HepG2 (cell line): ENCODE measurements around the gene ESR2. TPM values are rescaled to one million over a fixed set of nuclear protein-coding genes. Genes with fewer than 3 reads are reported as not detected.

Source experiments
- HDAC1 ChIP-seq: sonication (generic); formaldehyde crosslinking; IDR thresholded peaks from 2 replicates; pipeline ENCODE4 v1.5.1; 2020; ENCODE audit warnings: mild to moderate bottlenecking, missing genetic modification reagents
- HMGA1 ChIP-seq: sonication (generic); formaldehyde crosslinking; conservative IDR thresholded peaks from 2 replicates; pipeline ENCODE4 v1.4.0; 2020; ENCODE audit warnings: missing genetic modification reagents
- SP4 ChIP-seq: sonication (generic); formaldehyde crosslinking; IDR thresholded peaks from 2 replicates; pipeline ENCODE4 v1.8.1; 2023; ENCODE audit warnings: mild to moderate bottlenecking, missing genetic modification reagents
- SRSF4 ChIP-seq: fragments of 200-400 bp; formaldehyde crosslinking; IDR thresholded peaks from one replicate; pipeline ENCODE4 v1.6.1; 2018; ENCODE audit warnings: mild to moderate bottlenecking, low read depth, low read length, moderate library complexity; ENCODE audit not compliant: poor library complexity, severe bottlenecking
- TMF1 ChIP-seq: sonication (generic); formaldehyde crosslinking; IDR thresholded peaks from 2 replicates; pipeline ENCODE4 v1.8.1; 2022; ENCODE audit warnings: low read depth, missing genetic modification reagents
- ZBTB49 ChIP-seq: sonication (generic); formaldehyde crosslinking; IDR thresholded peaks from 2 replicates; pipeline ENCODE4 v1.4.0; 2020; ENCODE audit warnings: missing genetic modification reagents, borderline replicate concordance
- ZHX1 ChIP-seq: sonication (generic); formaldehyde crosslinking; IDR thresholded peaks from 2 replicates; pipeline ENCODE4 v1.8.1; 2022; ENCODE audit warnings: low read depth, mild to moderate bottlenecking, missing genetic modification reagents
- ZNF10 ChIP-seq: sonication (generic); formaldehyde crosslinking; IDR thresholded peaks from 2 replicates; pipeline ENCODE4 v1.4.0; 2020; ENCODE audit warnings: mild to moderate bottlenecking, low read depth, missing genetic modification reagents, borderline replicate concordance
- ZNF234 ChIP-seq: sonication (generic); formaldehyde crosslinking; conservative IDR thresholded peaks from 2 replicates; pipeline ENCODE4 v1.5.1; 2020; ENCODE audit warnings: mild to moderate bottlenecking, missing genetic modification reagents
- ZNF329 ChIP-seq: sonication (generic); formaldehyde crosslinking; IDR thresholded peaks from 2 replicates; pipeline ENCODE4 v1.9.0; 2021; ENCODE audit warnings: low read depth, mild to moderate bottlenecking, missing genetic modification reagents
- ZNF512B ChIP-seq: sonication (generic); formaldehyde crosslinking; IDR thresholded peaks from 2 replicates; pipeline ENCODE4 v1.5.1; 2020; ENCODE audit warnings: missing genetic modification reagents, mild to moderate bottlenecking, borderline replicate concordance
- ZNF710 ChIP-seq: sonication (generic); formaldehyde crosslinking; IDR thresholded peaks from 2 replicates; pipeline ENCODE4 v1.5.0; 2020; ENCODE audit warnings: mild to moderate bottlenecking, missing genetic modification reagents, borderline replicate concordance
- polyA plus RNA-seq, 8 experiments: library from polyadenylated mRNA; depleted of rRNA in 3 of 8; stranded (reverse) in 7 of 8; unstranded in 1 of 8; fragments of >200 nt; fragmentation: Illumina TruSeq in 4 of 8; extraction: Trizol in 4 of 8; gene quantifications; 2 replicates each; pipeline versions ENCODE4 v1.2.1 to v1.2.3, GENCODE V29; 2011 to 2016; ENCODE audit warnings: low read depth in 4 of 8, missing spikeins in 1 of 8, mixed read lengths in 1 of 8; ENCODE audit not compliant: insufficient read depth in 1 of 8
- total RNA-seq, 5 experiments: library from RNA; depleted of rRNA; stranded (reverse); fragments of >200 nt; fragmentation: Illumina TruSeq; extraction: Trizol; gene quantifications; 2 replicates each; pipeline ENCODE4 v1.2.3, GENCODE V29; 2016; ENCODE audit warnings: low read depth in 1 of 5
- TF ChIP-seq, protein P1 (sequence below): sonication (generic); formaldehyde crosslinking; IDR thresholded peaks from 2 replicates; pipeline ENCODE4 v1.4.0; 2020; ENCODE audit warnings: missing genetic modification reagents

The ESR2 gene
- total and polyA plus RNA-seq, 2 of the 13 experiments (the other 11 are each of a cell fraction or from before 2014, with no cell fraction given): 0.01 to 0.04 TPM

DNA sequence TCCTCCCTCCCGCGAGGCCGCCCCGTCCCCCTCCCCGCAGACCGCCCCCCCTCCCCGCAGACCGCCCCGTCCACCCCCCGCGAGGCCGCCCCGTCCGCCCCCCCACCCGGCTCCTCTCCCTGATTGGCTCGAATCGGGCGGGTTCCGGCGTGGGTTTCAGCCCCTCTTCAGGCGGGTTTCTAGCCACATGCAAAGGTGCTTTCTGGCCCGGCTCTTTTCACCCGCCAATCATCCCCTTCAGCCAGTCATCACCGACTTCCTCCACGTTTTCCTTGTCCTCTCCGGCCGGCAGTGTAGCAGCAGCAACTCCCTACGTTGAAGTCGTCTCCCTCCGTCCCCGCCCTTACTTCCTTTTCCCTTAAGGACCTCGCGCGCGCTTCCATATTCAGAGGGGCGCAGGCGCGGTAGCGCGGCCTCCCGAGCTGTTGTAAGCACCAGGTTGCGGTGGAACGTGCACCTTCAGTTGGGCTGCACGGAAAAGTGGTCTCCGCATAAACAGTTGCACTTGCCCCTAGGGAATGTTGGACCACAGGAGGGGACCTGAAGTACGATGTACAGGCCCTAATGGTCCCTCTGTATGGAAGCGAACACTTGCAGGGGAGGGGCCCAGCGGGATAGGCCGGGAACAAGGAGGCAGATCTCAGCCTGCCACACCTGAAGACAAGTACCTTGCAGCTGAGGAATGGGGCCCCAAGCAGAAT, 44.6 kb upstream of the ESR2 start (continued):
- TF ChIP-seq ZNF710 (CRISPR knock-in tag) (0 out of 2 replicates have a peak, but pooled peaks have one; percentile 60), SP4 (CRISPR knock-in tag) (peak; percentile 37; the same call in 1 of the 2 replicates), HMGA1 (CRISPR knock-in tag) (no peak), ZNF10 (CRISPR knock-in tag) (no peak), ZNF512B (CRISPR knock-in tag) (peak; percentile 51; the same call in 1 of the 2 replicates), SRSF4 (no peak), ZNF234 (CRISPR knock-in tag) (no peak), HDAC1 (CRISPR knock-in tag) (no peak; the same call in 1 of the 2 replicates), ZBTB49 (no peak), ZNF329 (no peak), ZHX1 (CRISPR knock-in tag) (no peak), TMF1 (CRISPR knock-in tag) (no peak; the same call in 1 of the 2 replicates)
- TF ChIP-seq, protein P1, sequence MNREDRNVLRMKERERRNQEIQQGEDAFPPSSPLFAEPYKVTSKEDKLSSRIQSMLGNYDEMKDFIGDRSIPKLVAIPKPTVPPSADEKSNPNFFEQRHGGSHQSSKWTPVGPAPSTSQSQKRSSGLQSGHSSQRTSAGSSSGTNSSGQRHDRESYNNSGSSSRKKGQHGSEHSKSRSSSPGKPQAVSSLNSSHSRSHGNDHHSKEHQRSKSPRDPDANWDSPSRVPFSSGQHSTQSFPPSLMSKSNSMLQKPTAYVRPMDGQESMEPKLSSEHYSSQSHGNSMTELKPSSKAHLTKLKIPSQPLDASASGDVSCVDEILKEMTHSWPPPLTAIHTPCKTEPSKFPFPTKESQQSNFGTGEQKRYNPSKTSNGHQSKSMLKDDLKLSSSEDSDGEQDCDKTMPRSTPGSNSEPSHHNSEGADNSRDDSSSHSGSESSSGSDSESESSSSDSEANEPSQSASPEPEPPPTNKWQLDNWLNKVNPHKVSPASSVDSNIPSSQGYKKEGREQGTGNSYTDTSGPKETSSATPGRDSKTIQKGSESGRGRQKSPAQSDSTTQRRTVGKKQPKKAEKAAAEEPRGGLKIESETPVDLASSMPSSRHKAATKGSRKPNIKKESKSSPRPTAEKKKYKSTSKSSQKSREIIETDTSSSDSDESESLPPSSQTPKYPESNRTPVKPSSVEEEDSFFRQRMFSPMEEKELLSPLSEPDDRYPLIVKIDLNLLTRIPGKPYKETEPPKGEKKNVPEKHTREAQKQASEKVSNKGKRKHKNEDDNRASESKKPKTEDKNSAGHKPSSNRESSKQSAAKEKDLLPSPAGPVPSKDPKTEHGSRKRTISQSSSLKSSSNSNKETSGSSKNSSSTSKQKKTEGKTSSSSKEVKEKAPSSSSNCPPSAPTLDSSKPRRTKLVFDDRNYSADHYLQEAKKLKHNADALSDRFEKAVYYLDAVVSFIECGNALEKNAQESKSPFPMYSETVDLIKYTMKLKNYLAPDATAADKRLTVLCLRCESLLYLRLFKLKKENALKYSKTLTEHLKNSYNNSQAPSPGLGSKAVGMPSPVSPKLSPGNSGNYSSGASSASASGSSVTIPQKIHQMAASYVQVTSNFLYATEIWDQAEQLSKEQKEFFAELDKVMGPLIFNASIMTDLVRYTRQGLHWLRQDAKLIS (CRISPR knock-in tag): no peak
